OCI-LY3 (cell line): Measurements from ENCODE around the gene TTLL11.

Experiments used
- H2AFZ ChIP-seq: fragments of 200-600, 300-600 bp; shearing (Covaris generic); 2 replicates; pipeline ENCODE4 v1.6.0; 2014; ENCODE audit warnings: antibody characterized with exemption, low read depth, low read length
- H3K27ac ChIP-seq: fragments of 200-600, 300-600 bp; sonication (generic); 2 replicates; pipeline ENCODE4 v1.5.1; 2014; ENCODE audit warnings: mild to moderate bottlenecking, low read length, moderate library complexity, mixed read lengths
- H3K27me3 ChIP-seq: fragments of 200-600, 300-600 bp; sonication (generic); 2 replicates; pipeline ENCODE4 v1.6.1; 2014; ENCODE audit warnings: low read depth, low read length, mixed read lengths
- H3K36me3 ChIP-seq: fragments of 200-600, 300-600 bp; sonication (generic); replicated peaks from 2 replicates; pipeline ENCODE3; 2014; ENCODE audit warnings: low read depth, low read length, mixed read lengths
- H3K4me1 ChIP-seq: fragments of 300-600, 200-600 bp; sonication (generic); 2 replicates; pipeline ENCODE4 v1.6.1; 2014; ENCODE audit warnings: low read length, mixed read lengths
- H3K4me2 ChIP-seq: fragments of 200-600, 300-600 bp; sonication (generic); 2 replicates; pipeline ENCODE4 v1.6.1; 2014; ENCODE audit warnings: low read length, mixed read lengths
- H3K4me3 ChIP-seq: fragments of 300-600, 200-600 bp; sonication (generic); 2 replicates; pipeline ENCODE4 v1.5.1; 2014; ENCODE audit warnings: antibody characterized with exemption, mild to moderate bottlenecking, low read length, moderate library complexity
- H3K79me2 ChIP-seq: fragments of 300-600, 200-600 bp; shearing (Covaris generic); 2 replicates; pipeline ENCODE4 v1.6.1; 2014; ENCODE audit warnings: mild to moderate bottlenecking, low read length, mixed read lengths
- H3K9ac ChIP-seq: fragments of 300-600, 200-600 bp; shearing (Covaris generic); 2 replicates; pipeline ENCODE4 v1.6.0; 2014; ENCODE audit warnings: mild to moderate bottlenecking, low read length, moderate library complexity
- H3K9me3 ChIP-seq: fragments of 200-600, 300-600 bp; shearing (Covaris generic); 2 replicates; pipeline ENCODE4 v1.6.1; 2014; ENCODE audit warnings: low read length, mixed read lengths; ENCODE audit not compliant: insufficient read depth
- H4K20me1 ChIP-seq: fragments of 200-600, 300-600 bp; sonication (generic); 2 replicates; pipeline ENCODE4 v1.6.1; 2016; ENCODE audit warnings: low read length, mixed read lengths; ENCODE audit not compliant: insufficient read depth
- CTCF ChIP-seq: fragments of 200-600, 300-600 bp; sonication (generic); IDR thresholded peaks from 2 replicates; pipeline ENCODE4 v1.5.1; 2014; ENCODE audit warnings: antibody characterized with exemption, low read length, low read depth
- EZH2phosphoT487 ChIP-seq: fragments of 200-600 bp; shearing (Covaris generic); IDR thresholded peaks from 2 replicates; pipeline ENCODE4 v1.6.1; 2018; ENCODE audit warnings: antibody characterized with exemption, mixed run types, low read depth

The TTLL11 gene

GRCh38 chr9:121881920-121882500 is 211.1 kb downstream of the TTLL11 start:
- no peaks in the 10 kb centered on the region for H3K79me2 ChIP-seq
- no peak overlapping the region for H3K4me2 ChIP-seq
- H4K20me1 ChIP-seq = no peaks in the 10 kb centered on the region
- H3K9me3 ChIP-seq = no peaks in the 10 kb centered on the region
- peaks cover 11% of the 10 kb centered on the region for H3K4me1 ChIP-seq
- no peak overlapping the region for H2AFZ ChIP-seq
- H3K36me3 ChIP-seq = no peaks in the 10 kb centered on the region
- no peak for TF ChIP-seq EZH2phosphoT487
- TF ChIP-seq CTCF = no peak
- no peak overlapping the region for H3K9ac ChIP-seq
- H3K27ac ChIP-seq = no peak overlapping the region
- H3K27me3 ChIP-seq = peaks cover 8% of the 10 kb centered on the region; the same call in 1 of the 2 replicates
- no peak overlapping the region for H3K4me3 ChIP-seq

GRCh38 chr9:121880343-121880898 is 212.7 kb downstream of the TTLL11 start:
- Histone ChIP-seq H3K27me3 (peaks cover 6% of the 10 kb centered on the region; the same call in 1 of the 2 replicates), H3K9me3 (no peaks in the 10 kb centered on the region), H3K4me3 (no peak overlapping the region), H3K4me1 (peaks cover 11% of the 10 kb centered on the region), H3K9ac (no peak overlapping the region), H2AFZ (no peak overlapping the region), H3K36me3 (no peaks in the 10 kb centered on the region), H3K27ac (no peak overlapping the region), H3K79me2 (no peaks in the 10 kb centered on the region), H3K4me2 (no peak overlapping the region), H4K20me1 (no peaks in the 10 kb centered on the region)
- TF ChIP-seq CTCF = no peak
- TF ChIP-seq EZH2phosphoT487 = no peak

GRCh38 chr9:121878271-121878822 is 214.8 kb downstream of the TTLL11 start:
- H3K27me3 ChIP-seq = no peaks in the 10 kb centered on the region
- no peaks in the 10 kb centered on the region for H3K36me3 ChIP-seq
- no peaks in the 10 kb centered on the region for H3K79me2 ChIP-seq
- no peak for TF ChIP-seq EZH2phosphoT487
- TF ChIP-seq CTCF = no peak
- H3K9ac ChIP-seq = no peak overlapping the region
- H3K9me3 ChIP-seq = no peaks in the 10 kb centered on the region
- H3K4me1 ChIP-seq = no peaks in the 10 kb centered on the region
- H3K4me3 ChIP-seq = no peak overlapping the region
- H4K20me1 ChIP-seq = no peaks in the 10 kb centered on the region
- H2AFZ ChIP-seq = no peak overlapping the region
- no peak overlapping the region for H3K4me2 ChIP-seq
- H3K27ac ChIP-seq = no peak overlapping the region

GRCh38 chr9:121876658-121877271 is 216.3 kb downstream of the TTLL11 start:
- Histone ChIP-seq H3K4me2 (no peak overlapping the region), H3K27me3 (no peaks in the 10 kb centered on the region), H2AFZ (no peak overlapping the region), H3K36me3 (no peaks in the 10 kb centered on the region), H3K79me2 (no peaks in the 10 kb centered on the region), H3K4me3 (no peak overlapping the region), H3K9ac (no peak overlapping the region), H4K20me1 (no peaks in the 10 kb centered on the region), H3K4me1 (no peaks in the 10 kb centered on the region), H3K9me3 (no peaks in the 10 kb centered on the region), H3K27ac (no peak overlapping the region)
- TF ChIP-seq EZH2phosphoT487 = no peak
- no peak for TF ChIP-seq CTCF
